ENCODE measurements around the gene TXK. TPM values are rescaled to one million over a fixed set of nuclear protein-coding genes. Genes with fewer than 3 reads are reported as not detected.

Gene TXK
- total and polyA plus RNA-seq, 2 of the 13 experiments (the other 11 are each of a cell fraction or from before 2014, with no cell fraction given): not detected

GRCh38 chr4:48139691-48140090 lies 5.6 kb upstream of the TXK start:
- 37% methylated on average over 3 of the region's 3 CpGs for WGBS (ENCODE audit: low lambda C conversion rate)
- no peak overlapping the region for H3K9ac ChIP-seq (ENCODE audit: insufficient read depth, low read depth, low read length)
- H4K20me1 ChIP-seq (ENCODE audit: insufficient read depth, low read length): no peaks in the 10 kb centered on the region
- no peak overlapping the region for H3K4me3 ChIP-seq (replicated peaks in 1 of 3; ENCODE audit: insufficient read depth in 1 of 3, low read depth in 2 of 3, low read length in 3 of 3)
- ChIA-PET POLR2A (no interaction called here), CTCF (ENCODE audit: low intra/inter-chr PET ratio, low total read pairs) (interaction anchor here (2.2 kb wide), 1 partner anchor 12 kb away, joined by 10 read pairs; no protein-coding TSS in a partner anchor)
- in situ Hi-C loops (cut with HindIII; ENCODE audit: extremely low pct_ligation_motif_present, low pct_unique_long_range_greater_than_20kb) (loop anchor here (10.0 kb wide), 2 partner anchors 135 to 405 kb away; no protein-coding TSS in a partner anchor), intact Hi-C loops (cut with micrococcal nuclease; ENCODE audit: unreplicated experiment) (loop anchor here (2.0 kb wide), 1 partner anchor 13 kb away; no protein-coding TSS in a partner anchor)
- BruUV-seq (replicated peaks): no TSS peak
- no peak for FAIRE-seq
- H3K4me1 ChIP-seq (ENCODE audit: insufficient read depth, low read length): no peaks in the 10 kb centered on the region
- no peak overlapping the region for H3K4me2 ChIP-seq (ENCODE audit: low read depth, low read length)
- no peaks in the 10 kb centered on the region for H3K9me3 ChIP-seq (ENCODE audit: low read length)
- H3K27me3 ChIP-seq (ENCODE audit: control insufficient read depth in 1 of 2, insufficient read depth in 2 of 2, low read length in 2 of 2): no peaks in the 10 kb centered on the region
- H3K27ac ChIP-seq (ENCODE audit: extremely low read length, insufficient read depth, low read length): no peak overlapping the region
- no peak overlapping the region for H2AFZ ChIP-seq (ENCODE audit: low read length)
- no peaks in the 10 kb centered on the region for H3K36me3 ChIP-seq (replicated peaks in 1 of 2; ENCODE audit: control insufficient read depth in 1 of 2, insufficient read depth in 2 of 2, low read length in 2 of 2)
- no peaks in the 10 kb centered on the region for H3K79me2 ChIP-seq (ENCODE audit: insufficient read depth, low read length)
- no peak for ATAC-seq
- no peak for DNase-seq (ENCODE audit: low spot score)
- TF ChIP-seq GRHL1 (CRISPR knock-in tag; conservative IDR thresholded peaks at IDR 0.05) (no peak), ZNF333 (CRISPR knock-in tag; IDR thresholded peaks at IDR 0.05; ENCODE audit: borderline replicate concordance) (no peak), THAP8 (CRISPR knock-in tag; IDR thresholded peaks at IDR 0.05; ENCODE audit: borderline replicate concordance) (no peak), NBN (conservative IDR thresholded peaks at IDR 0.05) (no peak), ZNF432 (CRISPR knock-in tag; IDR thresholded peaks at IDR 0.05; ENCODE audit: borderline replicate concordance) (no peak), ZHX1 (CRISPR knock-in tag; IDR thresholded peaks at IDR 0.05; ENCODE audit: low read depth) (no peak), SMAD9 (CRISPR knock-in tag; IDR thresholded peaks at IDR 0.05) (no peak), ZKSCAN5 (CRISPR knock-in tag; IDR thresholded peaks at IDR 0.05) (no peak), ZNF841 (CRISPR knock-in tag; IDR thresholded peaks at IDR 0.05; ENCODE audit: borderline replicate concordance) (no peak), ZNF773 (CRISPR knock-in tag; IDR thresholded peaks at IDR 0.05; ENCODE audit: borderline replicate concordance) (no peak), ZNF260 (CRISPR knock-in tag; IDR thresholded peaks at IDR 0.05; ENCODE audit: borderline replicate concordance, low read depth) (no peak)
- TF ChIP-seq, protein P1, sequence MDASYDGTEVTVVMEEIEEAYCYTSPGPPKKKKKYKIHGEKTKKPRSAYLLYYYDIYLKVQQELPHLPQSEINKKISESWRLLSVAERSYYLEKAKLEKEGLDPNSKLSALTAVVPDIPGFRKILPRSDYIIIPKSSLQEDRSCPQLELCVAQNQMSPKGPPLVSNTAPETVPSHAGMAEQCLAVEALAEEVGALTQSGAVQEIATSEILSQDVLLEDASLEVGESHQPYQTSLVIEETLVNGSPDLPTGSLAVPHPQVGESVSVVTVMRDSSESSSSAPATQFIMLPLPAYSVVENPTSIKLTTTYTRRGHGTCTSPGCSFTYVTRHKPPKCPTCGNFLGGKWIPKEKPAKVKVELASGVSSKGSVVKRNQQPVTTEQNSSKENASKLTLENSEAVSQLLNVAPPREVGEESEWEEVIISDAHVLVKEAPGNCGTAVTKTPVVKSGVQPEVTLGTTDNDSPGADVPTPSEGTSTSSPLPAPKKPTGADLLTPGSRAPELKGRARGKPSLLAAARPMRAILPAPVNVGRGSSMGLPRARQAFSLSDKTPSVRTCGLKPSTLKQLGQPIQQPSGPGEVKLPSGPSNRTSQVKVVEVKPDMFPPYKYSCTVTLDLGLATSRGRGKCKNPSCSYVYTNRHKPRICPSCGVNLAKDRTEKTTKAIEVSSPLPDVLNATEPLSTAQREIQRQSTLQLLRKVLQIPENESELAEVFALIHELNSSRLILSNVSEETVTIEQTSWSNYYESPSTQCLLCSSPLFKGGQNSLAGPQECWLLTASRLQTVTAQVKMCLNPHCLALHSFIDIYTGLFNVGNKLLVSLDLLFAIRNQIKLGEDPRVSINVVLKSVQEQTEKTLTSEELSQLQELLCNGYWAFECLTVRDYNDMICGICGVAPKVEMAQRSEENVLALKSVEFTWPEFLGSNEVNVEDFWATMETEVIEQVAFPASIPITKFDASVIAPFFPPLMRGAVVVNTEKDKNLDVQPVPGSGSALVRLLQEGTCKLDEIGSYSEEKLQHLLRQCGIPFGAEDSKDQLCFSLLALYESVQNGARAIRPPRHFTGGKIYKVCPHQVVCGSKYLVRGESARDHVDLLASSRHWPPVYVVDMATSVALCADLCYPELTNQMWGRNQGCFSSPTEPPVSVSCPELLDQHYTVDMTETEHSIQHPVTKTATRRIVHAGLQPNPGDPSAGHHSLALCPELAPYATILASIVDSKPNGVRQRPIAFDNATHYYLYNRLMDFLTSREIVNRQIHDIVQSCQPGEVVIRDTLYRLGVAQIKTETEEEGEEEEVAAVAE (CRISPR knock-in tag; IDR thresholded peaks at IDR 0.05; ENCODE audit: borderline replicate concordance): no peak
- TF ChIP-seq, protein P2, sequence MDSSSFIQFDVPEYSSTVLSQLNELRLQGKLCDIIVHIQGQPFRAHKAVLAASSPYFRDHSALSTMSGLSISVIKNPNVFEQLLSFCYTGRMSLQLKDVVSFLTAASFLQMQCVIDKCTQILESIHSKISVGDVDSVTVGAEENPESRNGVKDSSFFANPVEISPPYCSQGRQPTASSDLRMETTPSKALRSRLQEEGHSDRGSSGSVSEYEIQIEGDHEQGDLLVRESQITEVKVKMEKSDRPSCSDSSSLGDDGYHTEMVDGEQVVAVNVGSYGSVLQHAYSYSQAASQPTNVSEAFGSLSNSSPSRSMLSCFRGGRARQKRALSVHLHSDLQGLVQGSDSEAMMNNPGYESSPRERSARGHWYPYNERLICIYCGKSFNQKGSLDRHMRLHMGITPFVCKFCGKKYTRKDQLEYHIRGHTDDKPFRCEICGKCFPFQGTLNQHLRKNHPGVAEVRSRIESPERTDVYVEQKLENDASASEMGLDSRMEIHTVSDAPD (CRISPR knock-in tag; IDR thresholded peaks at IDR 0.05): no peak

Measured in HepG2 (cell line).